Retina (tissue), 1 donor: ENCODE measurements around the gene ZNF200.
A peak's percentile ranks its signal among the peaks of the same experiment; 100 is the strongest.
"Not testable (repeated sequence)": the region's sequence is repeated elsewhere in the genome, so short reads cannot be mapped to it uniquely, and the experiment has no call there.

Source experiments
- DNase-seq: peaks from one replicate; pipeline ENCODE4 v3.0.0-alpha.2; 2016

Gene ZNF200

DNA sequence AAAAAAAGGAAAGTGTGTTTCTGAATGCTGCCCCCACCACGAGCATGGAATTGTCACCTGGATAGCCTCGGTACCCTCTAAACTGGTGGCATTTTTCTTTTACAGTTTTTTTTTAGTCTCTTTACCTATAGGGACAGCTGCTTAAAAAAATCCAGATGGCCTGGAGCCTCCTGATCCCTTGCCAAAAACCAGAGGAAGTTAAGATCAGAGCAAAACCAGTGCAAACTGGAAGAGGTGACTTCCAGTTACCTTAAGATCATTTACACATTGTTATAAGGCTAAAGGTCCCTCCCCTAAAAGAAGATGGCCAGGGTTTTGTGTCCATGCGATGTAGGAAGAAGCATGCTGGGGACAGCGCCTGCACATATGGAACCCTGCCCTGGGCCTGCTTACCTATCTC, 18.0 kb upstream of the ZNF200 start:
- DNase-seq, result no peak

DNA sequence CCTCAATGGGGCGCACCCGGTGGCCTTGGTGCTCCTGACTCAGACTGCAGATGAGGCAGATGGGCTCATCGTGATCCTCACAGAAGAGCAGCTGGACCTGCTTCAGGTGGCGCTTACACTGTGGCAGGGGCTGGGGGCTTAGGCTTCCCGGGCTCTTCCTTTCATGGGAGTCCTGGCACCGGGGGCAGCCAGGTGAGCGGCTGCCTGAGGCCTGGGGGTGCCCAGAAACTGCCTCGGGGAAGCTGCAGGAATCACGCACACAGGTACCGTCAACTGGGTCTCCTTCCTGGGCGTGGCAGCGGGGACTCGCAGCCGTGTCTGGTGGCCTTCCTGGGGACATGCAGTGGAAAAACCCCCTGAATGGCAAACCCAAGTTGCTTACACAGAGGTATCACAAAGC, 14.5 kb upstream of the ZNF200 start:
- no peak for DNase-seq

DNA sequence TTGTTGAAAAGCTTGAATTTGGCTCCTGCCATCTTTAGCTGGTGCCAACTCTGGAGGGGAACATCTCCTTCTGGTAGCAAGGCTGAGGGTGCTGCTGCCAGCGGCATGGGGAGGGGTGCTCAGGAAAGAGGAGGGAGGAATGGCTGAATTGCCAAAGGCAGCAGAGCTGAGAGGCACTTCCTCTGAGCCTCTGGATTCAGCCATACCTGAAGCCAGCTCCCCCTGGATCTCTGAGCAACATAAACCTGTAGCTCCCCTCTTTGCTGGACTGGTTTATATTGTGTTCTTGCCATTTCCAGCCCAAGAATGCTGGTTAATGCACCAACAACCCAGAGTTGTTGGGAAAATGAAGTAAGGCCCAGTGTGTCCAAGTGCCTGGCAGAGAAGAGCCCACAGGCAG, 14.1 kb upstream of the ZNF200 start:
- DNase-seq, result no peak

DNA sequence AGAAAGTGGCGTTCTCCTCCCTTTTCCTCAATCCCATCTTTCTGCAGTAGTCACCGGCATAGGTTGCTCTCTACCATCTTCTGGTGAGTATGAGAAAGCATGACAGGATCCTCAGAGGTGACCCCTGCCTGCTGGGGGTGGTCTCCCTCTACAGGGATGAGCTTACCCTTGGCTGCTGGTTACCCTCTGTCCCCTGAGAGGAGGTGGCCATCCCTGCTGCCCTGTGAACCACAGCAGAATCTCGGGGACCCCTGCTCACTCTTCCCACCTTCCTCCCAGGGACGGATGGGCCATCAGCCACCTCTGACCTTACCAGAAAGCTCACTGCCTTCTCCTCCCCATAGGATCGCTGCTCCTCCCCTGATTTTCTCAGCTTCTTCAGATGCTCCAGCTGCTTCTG, 13.6 kb upstream of the ZNF200 start:
- DNase-seq, result no peak

DNA sequence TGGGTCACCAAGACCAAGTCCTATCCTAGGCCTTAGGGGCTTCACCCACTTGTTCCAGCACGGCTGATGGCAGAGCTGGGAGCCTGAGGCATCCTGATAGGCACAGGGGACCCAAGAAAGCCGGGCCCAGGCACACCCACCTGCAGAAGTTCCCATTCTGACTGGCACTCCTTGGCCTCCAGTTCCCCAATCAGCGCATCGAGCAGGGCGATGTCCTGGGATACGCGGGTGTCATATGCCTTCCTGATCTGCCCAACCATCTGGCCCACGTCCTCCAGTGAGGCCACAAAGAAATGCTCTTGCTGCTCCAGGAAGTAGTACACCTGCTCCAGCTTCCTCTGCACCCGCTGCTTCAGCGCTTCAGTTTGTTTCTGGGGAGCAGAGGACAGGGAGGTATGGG, 11.9 kb upstream of the ZNF200 start:
- no peak for DNase-seq

DNA sequence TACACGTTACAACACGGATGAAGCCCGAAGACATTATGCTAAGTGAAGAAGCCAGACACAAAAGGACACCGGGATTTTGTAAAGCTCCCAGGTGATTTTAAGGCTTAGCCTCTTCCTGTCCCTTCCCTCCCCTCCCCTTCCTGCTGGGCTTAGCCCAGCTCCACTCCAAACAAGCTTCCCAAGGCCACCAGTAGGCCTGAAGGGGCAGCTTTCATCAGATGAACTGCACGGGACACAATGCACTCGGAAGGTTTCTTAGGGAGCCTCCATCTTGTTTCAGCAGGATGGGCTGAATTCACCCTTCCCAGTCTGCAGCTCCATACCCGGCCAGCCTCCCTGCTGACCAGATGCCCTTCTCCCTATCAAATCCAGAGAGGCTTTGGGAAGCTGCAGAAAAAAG, 11.0 kb upstream of the ZNF200 start:
- no peak for DNase-seq

DNA sequence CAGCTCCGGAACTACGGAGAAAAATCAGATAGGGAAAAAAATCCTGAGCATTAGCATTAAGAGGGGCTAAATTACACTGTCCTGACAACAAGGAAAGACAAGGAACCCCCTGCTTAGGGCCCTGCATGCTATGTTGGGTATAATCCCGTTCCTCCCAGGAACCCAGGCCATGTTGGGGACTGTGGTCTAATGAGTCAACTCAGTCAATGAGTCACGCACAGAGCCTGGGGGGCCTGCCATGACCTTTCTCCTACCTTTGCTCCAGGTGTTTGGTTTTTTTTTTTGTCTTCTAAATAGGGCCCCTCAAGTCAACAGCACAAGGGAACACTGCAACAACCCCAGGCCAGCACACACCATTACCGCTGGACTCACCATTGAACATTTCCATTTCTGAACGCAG, 8.9 kb upstream of the ZNF200 start:
- DNase-seq, result no peak

DNA sequence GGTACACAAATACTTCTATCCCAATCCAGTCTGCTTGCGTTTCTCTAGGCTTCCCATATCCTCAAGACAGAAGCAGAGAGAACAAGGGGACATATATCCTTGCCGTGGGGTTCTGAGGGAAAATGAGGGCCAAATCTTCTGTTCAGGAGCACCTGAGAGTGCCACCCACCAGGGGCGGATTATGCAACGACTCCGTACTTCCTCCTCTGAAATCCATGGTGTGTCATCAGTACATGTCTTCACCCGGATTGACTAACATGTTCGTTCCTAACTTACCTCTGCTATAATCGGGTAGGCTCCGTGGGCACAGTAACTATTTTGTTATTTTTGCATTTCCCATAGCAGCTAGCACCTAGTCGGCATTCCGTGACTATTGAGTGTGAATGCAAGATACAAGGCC, 7.8 kb upstream of the ZNF200 start:
- no peak for DNase-seq

DNA sequence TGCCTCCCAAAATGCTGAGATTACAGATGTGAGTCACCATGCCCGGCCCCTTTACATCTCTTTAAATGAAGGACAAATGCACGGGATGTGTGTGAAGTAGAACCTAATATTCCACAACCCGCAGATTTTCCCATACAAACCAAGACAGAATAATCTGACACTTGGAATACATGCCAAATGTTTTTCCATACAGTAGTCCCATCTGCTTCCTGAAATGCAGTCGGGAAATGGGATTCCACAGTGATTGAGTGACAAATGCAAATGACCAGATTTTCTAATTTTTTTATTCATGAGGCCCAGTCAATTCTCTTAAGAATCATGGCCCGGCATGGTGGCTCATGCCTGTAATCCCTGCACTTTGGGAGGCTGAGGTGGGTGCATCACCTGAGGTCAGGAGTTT, 6.8 kb upstream of the ZNF200 start:
- no peak for DNase-seq

DNA sequence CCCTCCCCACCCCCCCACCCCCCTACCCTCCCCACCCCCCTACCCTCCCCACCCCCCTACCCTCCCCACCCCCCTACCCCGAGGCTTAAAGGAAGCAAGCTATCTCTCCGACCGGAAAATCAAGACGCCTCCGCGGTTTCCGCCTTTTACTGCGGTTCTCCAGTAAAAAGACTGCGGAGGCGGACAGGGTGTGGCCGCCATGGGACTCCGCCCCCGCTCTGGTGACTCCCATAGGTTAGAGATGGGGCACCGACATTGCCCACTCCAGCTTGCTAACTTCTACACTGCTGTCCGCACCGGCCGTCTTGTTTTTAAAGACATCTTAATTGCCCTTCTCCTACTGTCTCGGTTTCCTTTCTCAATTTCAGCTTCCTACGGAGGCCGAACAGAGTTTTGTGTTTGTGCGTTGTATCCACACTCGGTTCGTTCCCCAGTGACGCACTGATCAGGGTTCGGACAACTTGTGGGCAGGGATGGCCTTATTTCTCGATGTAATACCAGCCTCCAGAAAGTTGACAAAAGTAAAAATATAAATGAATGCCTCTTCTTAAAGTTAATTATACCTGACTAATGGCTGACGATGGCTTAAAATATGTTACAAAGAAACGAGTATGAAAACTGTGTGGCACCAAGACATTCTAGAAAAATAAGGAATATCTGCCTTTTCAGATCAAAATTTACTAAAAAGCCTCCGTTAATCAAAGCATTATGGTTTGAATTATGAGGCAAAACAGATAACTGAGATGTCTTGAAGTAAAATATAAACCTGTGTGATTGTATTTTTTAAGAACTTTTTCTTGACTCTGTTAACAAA, 1.1 kb upstream of the ZNF200 start:
- DNase-seq, result peak; percentile 7

DNA sequence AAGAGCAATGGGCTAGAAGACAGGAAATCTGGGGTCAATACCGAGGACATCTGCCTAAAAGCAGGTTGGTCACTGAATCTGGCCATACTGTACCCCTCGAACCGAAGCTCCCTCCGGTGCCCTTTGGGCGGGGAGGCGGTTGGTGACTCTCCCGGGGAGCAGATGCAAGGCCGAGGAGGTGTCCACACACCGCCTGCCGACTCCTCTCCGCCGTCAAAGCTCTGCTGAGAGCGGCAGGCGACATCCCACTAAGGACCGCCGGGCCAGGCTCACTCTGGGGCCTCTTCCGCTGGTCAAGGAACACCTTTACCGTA, 458 bp downstream of the ZNF200 start:
- no peak for DNase-seq

DNA sequence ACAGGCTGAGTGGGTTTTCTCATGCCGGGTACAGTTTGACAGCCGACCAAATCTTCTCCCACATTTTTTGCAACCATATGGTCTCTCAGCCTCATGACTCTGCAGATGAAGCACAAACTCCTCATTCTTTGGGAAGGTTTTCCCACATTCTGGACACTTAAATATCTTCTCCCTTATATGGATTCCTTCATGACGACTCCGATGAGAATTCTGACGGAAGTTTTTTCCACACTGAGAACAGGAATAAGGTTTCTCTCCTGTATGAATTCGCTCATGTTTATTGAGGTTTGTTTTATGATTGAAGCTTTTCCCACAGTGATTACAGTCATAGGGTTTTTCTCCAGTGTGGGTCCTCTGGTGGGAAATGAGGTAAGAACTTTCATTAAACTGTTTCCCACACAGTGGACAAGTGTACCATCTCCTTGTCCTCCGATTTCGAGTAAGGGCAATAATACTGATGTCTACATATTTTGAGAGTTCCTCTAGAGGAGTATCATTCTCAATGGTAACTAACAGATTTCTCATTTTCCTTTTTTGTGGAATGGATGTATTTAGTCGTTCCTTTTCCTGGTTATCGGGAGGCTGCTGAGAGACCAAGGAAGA, 10.9 kb downstream of the ZNF200 start:
- no peak for DNase-seq

DNA sequence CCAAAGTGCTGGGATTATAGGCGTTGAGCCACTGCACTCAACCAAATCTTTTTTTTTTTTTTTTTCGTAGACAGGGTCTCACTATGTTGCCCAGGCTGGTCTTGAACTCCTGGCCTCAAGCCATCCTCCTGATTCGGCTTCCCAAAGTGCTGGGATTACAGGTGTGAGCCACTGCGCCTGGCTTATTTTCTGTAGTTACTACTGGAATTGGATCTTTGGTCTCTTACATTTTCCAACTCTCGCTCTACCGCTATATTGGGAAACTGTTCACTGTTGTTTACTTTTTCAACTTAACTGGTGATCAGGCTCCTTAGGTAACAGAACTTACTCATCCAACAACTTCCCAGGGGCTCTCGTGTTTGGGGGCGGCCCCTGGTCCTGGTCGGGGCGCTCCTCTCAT, 14.1 kb downstream of the ZNF200 start:
- DNase-seq, result no peak

DNA sequence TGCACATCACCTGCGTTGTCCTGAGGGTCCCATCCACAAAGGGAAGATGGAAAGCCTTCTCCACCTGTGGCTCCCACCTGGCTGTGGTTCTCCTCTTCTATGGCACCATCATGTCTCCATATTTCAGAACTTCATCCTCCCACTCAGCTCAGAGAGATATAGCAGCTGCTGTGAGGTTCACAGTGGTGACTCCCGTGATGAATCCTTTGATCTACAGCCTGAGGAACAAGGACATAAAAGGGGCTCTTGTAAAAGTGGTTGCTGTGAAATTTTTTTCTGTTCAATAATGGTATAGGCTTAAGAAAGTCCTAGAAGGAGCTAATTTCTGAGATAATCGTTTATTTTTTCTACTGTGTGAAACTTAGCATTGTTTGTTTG, 18.7 kb downstream of the ZNF200 start:
- DNase-seq, result no peak

DNA sequence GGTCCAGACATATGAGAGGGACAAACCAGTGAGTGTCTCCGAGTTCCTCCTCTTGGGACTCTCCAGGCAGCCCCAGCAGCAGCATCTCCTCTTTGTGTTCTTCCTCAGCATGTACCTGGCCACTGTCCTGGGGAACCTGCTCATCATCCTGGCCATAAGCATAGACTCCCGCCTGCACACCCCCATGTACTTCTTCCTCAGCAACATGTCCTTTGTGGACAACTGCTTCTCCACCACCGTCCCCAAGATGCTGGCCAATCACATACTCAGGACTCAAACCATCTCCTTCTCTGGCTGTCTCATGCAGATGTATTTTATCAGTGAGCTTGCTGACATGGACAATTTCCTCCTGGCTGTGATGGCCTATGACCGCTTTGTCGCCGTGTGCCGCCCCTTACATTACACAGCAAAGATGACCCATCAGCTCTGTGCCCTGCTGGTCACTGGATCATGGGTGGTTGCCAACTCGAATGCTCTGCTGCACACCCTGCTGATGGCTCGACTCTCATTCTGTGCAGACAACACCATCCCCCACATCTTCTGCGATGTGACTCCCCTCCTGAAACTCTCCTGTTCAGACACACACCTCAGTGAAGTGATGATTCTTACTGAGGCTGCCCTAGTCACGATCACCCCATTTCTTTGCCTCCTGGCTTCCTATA, 19.2 kb downstream of the ZNF200 start:
- no peak for DNase-seq

DNA sequence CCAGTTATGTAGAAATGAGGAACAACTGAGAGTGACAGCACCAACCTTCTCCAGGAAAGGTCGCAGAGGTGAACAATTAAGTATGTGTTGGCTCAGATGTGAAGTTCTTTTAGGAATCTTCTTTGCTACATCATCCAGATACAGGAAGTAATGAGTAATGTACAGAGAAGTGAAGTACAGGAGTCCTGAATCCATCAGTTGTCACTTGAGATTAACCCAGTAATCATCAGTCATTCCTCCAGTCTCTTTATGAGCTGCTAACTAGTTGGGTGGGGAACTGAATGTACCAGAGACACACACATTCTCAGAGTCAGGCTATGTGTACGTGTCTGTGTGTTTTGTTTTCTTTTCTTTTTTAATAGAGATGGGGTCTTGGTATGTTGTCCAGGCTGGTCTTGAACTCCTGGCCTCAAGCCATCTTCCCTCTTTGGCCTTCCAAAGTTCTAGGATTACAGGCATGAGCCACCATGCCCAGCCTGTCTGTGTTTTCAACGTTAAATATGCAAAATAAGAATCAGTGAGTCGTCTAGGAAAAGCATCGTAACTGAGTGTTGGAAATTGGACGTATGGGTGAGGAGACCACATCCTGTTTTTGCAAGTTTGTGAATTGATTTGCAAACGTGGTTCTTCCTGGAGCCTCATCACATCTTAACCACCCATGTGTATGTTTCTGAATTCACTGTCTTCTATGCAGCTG, 19.9 kb downstream of the ZNF200 start:
- no peak for DNase-seq

DNA sequence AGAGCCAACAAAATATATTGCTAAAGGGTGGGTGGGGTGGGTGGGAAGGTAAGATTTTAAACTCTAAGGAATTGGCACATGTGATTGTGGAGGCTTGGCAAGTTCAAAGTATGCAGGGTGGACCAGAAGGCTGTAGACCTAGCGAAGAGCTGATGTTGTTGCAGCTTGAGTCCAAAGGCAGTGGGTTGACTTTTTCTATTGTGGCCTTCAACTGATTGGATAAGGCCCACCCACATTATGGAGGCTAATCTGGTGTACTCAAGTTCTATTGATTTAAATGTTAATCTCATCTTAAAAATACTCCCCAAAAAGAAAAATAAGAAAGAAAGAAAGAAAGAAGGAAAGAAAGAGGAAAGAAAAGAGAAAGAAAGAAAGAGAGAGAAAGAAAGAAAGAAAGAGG, 22.4 kb downstream of the ZNF200 start:
- DNase-seq, result no peak

DNA sequence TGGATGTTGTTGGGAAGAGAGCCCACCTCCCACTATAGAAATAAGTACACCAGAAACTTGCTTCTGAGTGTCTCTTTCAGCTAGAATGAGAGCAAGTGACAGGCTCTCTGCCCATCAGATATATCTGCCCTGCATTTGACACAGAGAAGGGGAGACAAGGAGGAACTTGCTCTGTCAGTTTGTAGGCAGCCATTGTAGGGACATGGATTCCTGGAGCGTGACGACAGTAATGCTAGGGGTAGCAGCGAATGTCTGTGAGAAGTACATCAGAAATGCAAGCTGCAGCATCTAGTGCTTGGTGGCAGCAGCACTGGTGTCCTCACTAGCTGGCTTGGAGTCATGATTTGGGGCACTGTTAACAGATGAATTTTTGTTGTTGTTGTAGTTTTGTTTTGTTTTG, 23.0 kb downstream of the ZNF200 start:
- DNase-seq, result no peak

DNA sequence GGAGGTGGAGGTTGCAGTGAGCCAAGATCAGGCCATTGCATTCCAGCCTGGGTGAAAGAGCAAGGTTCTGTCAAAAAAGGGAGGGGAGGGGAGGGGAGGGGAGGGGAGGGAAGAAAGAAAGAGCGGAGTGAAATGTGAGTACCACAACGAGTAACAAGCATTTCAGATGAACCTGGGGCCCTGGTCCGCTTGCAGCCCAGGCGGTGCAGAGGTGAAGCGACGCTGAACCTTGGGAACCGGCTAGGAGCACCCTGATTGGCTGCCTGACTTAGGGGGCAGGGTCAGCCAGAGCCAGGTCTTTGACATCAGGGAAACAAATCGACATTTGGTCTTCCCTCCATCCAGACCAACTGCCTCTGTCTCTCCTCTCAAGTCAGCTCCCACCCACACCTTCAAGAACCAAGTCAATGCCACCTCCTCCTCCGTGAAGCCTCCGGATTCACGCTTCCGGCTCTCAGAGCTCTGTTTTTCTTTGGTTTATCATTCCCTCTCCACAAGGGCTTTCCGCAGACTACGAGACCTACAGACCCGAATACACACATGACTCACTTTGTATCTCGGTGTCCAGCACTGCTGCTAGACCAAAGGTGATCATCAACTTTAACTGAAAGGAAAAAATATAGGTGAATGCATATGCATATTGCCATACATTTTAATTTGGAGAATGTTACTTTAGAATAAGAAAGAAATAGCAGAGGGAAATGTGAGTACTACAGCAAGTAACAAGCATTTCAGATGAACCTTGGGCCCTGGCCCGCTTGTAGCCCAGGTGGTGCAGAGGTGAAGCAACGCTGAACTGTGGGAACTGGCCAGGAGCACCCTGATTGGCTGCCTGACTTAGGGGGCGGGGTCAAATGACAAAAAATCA, 27.6 kb downstream of the ZNF200 start:
- no peak for DNase-seq

DNA sequence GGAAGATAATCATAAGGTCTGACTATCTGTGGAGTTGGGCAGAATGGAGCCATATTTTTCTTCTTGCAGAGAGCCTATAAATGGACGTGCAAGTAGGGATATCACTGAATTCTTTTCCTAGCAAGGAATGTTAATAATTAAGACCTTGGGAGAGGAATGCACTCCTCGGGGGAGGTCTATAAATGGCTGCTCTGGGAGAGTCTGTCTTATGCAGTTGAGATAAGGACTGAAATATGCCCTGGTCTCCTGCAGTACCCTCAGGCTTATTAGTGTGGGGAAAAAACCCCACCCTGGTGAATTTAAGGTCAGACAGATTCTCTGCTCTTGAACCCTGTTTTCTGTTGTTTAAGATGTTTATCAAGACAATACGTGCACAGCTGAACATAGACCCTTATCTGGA, 29.0 kb downstream of the ZNF200 start:
- DNase-seq, result not testable (repeated sequence)

DNA sequence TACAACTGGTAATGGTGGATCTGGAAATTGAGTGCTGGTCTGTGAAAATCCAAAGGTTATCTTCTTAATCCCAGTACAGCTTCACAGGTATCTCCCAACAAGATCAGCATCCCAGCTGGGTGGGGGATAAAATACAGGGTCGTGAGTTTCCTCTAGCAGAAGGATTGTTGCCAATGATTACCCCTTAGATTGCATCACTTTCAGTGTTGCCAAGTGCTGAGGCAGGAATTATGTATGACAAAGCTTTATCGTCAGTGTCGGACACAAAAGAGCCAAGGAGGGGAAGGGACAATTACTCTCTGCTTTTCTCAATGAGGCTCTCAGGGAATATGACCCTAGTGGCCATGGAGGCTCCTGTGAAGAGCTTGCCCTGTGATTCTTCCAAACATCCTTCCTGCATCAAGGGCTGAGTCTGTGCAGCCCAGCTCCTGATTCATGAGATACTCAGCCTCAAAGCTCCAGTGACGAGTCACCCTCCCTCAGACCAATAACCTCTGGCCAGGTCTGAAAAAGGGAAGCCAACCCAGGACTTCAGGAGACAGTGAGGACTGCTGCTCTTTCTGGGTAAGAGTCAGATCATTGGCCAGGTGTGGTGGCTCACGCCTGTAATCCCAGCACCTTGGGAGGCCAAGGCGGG, 31.9 kb downstream of the ZNF200 start:
- no peak for DNase-seq

DNA sequence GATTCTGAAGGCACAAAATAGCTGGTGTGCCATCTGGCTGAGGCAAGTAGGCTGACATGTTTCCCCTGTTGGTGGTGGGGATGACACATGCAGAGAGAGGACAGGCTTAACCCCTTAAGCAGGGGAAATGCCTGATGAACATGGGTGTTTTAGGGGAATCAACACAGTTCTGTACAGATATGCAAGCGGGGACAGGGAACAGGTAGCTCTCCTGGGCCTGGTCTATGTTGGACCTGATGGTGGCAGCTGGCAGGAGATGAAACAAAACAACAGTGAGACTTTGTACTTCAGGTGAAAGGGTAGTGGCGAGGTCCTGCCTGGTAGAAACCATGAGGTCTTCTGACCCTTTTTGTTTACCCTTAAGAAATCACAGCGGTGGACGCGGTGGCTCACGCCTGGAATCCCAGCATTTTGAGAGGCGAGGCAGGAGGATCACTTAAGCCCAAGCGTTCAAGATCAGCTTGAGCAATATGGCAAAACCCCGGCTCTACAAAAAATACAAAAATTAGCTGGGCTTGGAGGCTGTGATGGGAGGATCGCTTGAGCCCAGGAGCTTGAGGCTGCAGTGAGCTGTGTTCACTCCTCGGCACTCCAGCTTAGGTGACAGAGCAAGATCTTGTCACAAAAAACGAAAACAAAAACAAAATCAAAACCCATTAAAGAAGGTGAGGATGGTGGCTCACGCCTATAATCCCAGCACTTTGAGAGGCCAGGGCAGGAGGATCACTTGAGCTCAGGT, 36.5 kb downstream of the ZNF200 start:
- DNase-seq, result no peak
